K562 (cell line): ENCODE measurements around the gene NOP10.

ENCODE experiments used
- CBX2 ChIP-seq: fragments of 200-600 bp; sonication (generic); IDR thresholded peaks from one replicate; pipeline ENCODE4 v1.6.1; 2012; ENCODE audit warnings: mild to moderate bottlenecking, low read length, inconsistent platforms; ENCODE audit not compliant: insufficient read depth, poor library complexity, severe bottlenecking
- FOXA3 ChIP-seq, 2 experiments: fragments of 450-650 bp in 1 of 2; sonication (generic) in 1 of 2; formaldehyde crosslinking; IDR thresholded peaks in 1 of 2; conservative IDR thresholded peaks in 1 of 2; 2 replicates each; pipeline versions ENCODE4 v1.4.0 to v1.8.0; 2020 to 2022; ENCODE audit warnings: mild to moderate bottlenecking in 2 of 2, missing genetic modification reagents in 1 of 2
- JUND ChIP-seq, 2 experiments: IDR thresholded peaks; 2 replicates in 1 of 2; 3 replicates in 1 of 2; pipeline ENCODE4 v1.6.1; 2011; ENCODE audit warnings: borderline replicate concordance in 2 of 2, low read depth in 2 of 2, low read length in 2 of 2, improper control_type of control experiment in 1 of 2, missing biosample characterization in 1 of 2, missing genetic modification characterization in 1 of 2, missing genetic modification reagents in 1 of 2
- MTA2 ChIP-seq: fragments of 450-650 bp; IDR thresholded peaks from 2 replicates; pipeline ENCODE4 v1.6.1; 2016; ENCODE audit warnings: low read depth
- NR1H2 ChIP-seq: sonication (generic); formaldehyde crosslinking; IDR thresholded peaks from 2 replicates; pipeline ENCODE4 v1.4.0; 2020; ENCODE audit warnings: mild to moderate bottlenecking, missing genetic modification reagents
- SIX5 ChIP-seq, 2 experiments: IDR thresholded peaks; 2 replicates each; pipeline ENCODE4 v1.6.1; 2011; ENCODE audit warnings: low read length in 2 of 2, borderline replicate concordance in 1 of 2, low read depth in 1 of 2, mild to moderate bottlenecking in 1 of 2, moderate library complexity in 1 of 2; ENCODE audit not compliant: insufficient read depth in 1 of 2
- STAG1 ChIP-seq: sonication (generic); formaldehyde crosslinking; IDR thresholded peaks from 2 replicates; pipeline ENCODE4 v1.5.0; 2020; ENCODE audit warnings: missing genetic modification reagents, borderline replicate concordance
- ZNF146 ChIP-seq: IDR thresholded peaks from one replicate; pipeline ENCODE4 v1.6.1; 2018; ENCODE audit warnings: missing compliant biosample characterization; ENCODE audit not compliant: unreplicated experiment
- ZNF644 ChIP-seq: fragments of 200-800 bp; sonication (Bioruptor generic); IDR thresholded peaks from 2 replicates; pipeline ENCODE4 v1.6.1; 2016; ENCODE audit warnings: low read depth, missing genetic modification characterization, missing compliant biosample characterization
- ZZZ3 ChIP-seq: fragments of 450-650 bp; IDR thresholded peaks from 2 replicates; pipeline ENCODE4 v1.6.1; 2016; ENCODE audit warnings: antibody characterized with exemption, mild to moderate bottlenecking, moderate library complexity
- TF ChIP-seq, protein P1 (sequence below), 3 experiments: IDR thresholded peaks in 2 of 3; conservative IDR thresholded peaks in 1 of 3; 2 replicates each; pipeline ENCODE4 v1.5.1; 2011 to 2012; ENCODE audit warnings: low read length in 3 of 3, mild to moderate bottlenecking in 3 of 3, control low read depth in 2 of 3, improper control_type of control experiment in 1 of 3, inconsistent platforms in 1 of 3, low read depth in 1 of 3, mixed read lengths in 1 of 3, moderate library complexity in 1 of 3; ENCODE audit not compliant: insufficient read depth in 2 of 3
- TF ChIP-seq, protein P2 (sequence below): fragments of 450-650 bp; IDR thresholded peaks from 2 replicates; pipeline ENCODE4 v1.6.1; 2017; ENCODE audit warnings: mild to moderate bottlenecking, moderate library complexity

GRCh38 chr15:34365091-34365825 lies 22.3 kb upstream of the NOP10 start:
- TF ChIP-seq, protein P1, sequence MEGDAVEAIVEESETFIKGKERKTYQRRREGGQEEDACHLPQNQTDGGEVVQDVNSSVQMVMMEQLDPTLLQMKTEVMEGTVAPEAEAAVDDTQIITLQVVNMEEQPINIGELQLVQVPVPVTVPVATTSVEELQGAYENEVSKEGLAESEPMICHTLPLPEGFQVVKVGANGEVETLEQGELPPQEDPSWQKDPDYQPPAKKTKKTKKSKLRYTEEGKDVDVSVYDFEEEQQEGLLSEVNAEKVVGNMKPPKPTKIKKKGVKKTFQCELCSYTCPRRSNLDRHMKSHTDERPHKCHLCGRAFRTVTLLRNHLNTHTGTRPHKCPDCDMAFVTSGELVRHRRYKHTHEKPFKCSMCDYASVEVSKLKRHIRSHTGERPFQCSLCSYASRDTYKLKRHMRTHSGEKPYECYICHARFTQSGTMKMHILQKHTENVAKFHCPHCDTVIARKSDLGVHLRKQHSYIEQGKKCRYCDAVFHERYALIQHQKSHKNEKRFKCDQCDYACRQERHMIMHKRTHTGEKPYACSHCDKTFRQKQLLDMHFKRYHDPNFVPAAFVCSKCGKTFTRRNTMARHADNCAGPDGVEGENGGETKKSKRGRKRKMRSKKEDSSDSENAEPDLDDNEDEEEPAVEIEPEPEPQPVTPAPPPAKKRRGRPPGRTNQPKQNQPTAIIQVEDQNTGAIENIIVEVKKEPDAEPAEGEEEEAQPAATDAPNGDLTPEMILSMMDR (IDR thresholded peaks at IDR 0.05 in 2 of 3, conservative IDR thresholded peaks at IDR 0.05 in 1 of 3; ENCODE audit: insufficient read depth in 2 of 3, low read depth in 1 of 3, low read length in 3 of 3): no peak
- no peak for TF ChIP-seq ZNF146 (CRISPR knock-in tag)
- TF ChIP-seq SIX5 (IDR thresholded peaks at IDR 0.05; ENCODE audit: borderline replicate concordance in 1 of 2, insufficient read depth in 1 of 2, low read depth in 1 of 2, low read length in 2 of 2): no peak
- no peak for TF ChIP-seq MTA2
- no peak for TF ChIP-seq JUND (IDR thresholded peaks at IDR 0.05; ENCODE audit: borderline replicate concordance, low read depth, low read length)
- no peak for TF ChIP-seq JUND (tag; IDR thresholded peaks at IDR 0.05; ENCODE audit: borderline replicate concordance, low read depth, low read length)
- TF ChIP-seq STAG1 (CRISPR knock-in tag): no peak
- TF ChIP-seq, protein P2, sequence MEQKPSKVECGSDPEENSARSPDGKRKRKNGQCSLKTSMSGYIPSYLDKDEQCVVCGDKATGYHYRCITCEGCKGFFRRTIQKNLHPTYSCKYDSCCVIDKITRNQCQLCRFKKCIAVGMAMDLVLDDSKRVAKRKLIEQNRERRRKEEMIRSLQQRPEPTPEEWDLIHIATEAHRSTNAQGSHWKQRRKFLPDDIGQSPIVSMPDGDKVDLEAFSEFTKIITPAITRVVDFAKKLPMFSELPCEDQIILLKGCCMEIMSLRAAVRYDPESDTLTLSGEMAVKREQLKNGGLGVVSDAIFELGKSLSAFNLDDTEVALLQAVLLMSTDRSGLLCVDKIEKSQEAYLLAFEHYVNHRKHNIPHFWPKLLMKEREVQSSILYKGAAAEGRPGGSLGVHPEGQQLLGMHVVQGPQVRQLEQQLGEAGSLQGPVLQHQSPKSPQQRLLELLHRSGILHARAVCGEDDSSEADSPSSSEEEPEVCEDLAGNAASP: no peak
- TF ChIP-seq FOXA3 (CRISPR knock-in tag; conservative IDR thresholded peaks at IDR 0.05 in 1 of 2, IDR thresholded peaks at IDR 0.05 in 1 of 2): no peak
- TF ChIP-seq ZZZ3: no peak
- no peak for TF ChIP-seq CBX2
- no peak for TF ChIP-seq NR1H2 (CRISPR knock-in tag)
- no peak for TF ChIP-seq ZNF644 (tag)
